Measurements from ENCODE around the gene RREB1.

RREB1 gene

DNA sequence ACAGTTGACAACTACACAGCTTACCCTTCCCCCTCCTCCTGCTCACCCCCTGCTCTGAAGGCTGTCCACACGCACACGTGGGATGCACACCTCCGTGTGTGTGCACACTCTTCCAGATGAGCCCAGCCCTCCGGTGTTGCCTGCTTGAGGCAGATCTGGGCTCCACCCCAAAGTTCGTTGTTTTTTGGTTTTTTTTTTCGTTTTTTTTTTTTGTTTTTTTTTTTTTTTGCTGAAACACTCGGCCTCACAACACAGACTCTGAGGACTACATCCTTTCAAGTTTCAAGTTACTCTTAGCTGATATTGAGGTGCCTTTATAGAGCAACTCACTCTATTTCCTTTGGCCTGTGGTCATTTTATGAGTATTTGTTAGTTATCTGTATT lies 88.2 kb downstream of the RREB1 start:
- no peak for DNase-seq

DNA sequence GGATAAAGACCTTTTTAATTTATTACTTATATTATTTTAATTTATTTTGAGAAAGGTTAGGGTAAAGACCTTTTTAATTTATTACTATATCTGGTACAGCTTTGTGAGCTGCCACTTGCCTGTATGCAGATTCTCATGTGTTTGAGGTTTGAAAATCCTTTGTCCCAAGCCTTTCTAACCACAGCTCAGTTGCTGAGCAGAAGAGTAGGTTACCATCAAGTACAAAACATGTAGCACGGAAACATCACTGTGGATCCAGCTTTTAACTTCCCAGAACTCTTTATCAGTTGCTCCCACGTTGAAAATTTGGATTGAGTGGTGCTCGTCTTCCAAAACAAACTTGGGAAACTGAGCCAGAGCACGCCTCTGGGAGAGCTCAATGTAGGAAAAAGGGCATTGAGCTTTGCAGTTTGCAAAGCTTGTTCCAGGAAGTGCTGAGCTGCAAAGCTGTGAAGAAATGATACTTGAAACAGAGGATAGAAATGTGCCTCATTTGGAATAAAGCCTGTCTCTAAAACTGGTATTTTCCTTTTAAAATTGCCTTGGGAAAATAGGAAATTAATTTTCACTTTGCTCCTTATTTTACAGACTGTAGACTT lies 89.0 kb downstream of the RREB1 start:
- DNase-seq = no peak

DNA sequence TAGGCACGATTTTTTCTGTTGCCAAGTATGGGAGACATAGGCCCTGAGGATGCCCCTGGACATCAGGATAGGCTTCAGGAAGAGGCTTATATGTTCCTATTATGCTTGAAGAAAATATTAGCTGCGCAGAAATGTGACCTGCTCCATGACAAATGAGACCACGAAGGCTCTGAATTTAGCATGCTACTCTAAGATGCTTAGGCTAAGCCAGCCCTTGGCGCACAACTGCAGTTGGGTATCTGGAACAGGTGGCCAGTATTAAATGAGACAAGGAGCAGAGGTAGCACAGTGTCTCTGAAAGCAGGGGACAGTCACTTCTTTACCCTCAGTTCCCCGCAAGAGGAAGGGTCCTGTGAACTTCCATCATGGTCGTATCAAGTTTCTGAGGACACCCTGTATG lies 90.0 kb downstream of the RREB1 start:
- no peak for DNase-seq

DNA sequence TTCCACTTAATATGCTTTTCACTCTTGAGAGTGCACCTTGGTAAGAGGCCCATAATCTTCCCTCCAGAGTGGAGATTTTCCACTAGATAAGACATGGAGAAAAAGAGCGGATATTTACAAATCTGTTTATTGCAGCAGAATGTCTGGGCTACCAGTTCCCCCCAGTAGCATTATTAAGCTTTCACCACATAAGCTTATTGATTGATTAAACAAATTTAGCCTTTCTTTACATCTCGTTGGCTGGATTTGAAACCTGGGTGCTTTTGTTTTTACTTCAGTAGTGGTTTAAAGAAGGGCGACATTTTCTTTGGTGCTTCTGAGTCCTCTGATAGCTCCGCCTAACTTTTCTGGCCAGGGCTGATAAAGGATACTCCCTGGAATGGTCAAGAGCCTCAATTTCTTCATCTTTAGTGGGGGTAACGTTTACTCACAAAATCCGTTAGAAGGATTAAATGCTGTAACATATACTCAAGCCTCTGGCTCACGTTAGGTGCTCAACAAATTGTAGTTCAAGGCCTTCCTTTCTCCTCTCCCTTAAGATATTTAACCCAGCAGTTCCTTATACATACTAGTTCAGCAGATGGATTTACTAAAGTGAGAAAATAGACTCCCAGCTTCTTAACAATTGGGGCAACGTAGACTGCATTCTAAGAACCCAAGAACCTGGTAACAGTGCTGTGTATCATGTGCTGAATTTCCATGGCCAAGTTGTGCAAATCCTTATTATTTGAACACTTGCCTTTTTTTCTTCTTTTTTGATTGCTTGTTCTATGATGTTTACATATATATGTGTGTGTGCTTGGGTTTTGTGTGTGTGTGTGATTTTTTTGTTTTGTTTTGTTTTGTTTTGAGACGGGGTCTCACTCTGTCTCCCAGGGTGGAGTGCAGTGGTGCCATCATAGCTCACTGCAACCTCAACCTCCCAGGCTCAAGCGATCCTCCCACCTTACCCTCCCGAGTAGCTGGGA lies 91.4 kb downstream of the RREB1 start:
- DNase-seq = no peak

DNA sequence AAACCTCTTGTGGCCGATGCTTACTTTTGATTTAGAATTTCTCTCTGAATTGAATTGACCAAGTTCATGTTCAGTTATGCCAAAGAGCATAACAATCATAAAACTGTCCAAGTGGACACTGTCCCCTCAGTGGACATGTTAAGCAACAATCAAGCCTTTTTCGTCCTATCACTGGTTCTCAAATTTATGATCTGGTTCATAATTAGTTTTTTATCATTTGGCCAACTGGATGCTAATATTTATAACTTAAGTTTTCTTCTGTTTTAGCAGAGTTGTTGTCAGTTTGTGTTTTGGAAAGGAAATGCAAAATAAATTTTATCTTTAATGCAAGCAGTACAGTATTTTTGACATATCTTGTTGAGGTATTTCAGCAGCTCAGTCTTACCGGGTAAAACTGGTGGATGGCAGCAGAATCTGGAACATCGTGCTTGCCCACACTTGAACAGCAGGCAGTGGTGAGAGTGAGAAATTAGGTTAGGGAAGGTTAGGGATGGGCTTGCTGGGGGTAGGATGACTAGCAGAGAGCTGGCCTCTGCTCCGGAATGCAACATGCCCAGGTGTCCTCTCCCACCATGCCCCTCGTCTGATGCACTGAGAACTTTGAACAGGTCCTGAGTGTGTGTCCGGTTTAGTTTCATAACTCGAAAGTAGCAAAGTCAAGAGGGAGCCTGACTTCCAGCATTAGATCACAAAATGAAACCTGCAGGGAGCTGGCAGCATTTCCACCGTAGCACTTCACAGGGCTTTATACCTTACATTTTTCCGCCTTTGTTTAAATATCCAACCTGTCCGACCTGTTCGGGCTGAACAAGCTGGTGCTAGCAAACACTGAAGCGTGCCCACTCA lies 93.1 kb downstream of the RREB1 start:
- DNase-seq = no peak

DNA sequence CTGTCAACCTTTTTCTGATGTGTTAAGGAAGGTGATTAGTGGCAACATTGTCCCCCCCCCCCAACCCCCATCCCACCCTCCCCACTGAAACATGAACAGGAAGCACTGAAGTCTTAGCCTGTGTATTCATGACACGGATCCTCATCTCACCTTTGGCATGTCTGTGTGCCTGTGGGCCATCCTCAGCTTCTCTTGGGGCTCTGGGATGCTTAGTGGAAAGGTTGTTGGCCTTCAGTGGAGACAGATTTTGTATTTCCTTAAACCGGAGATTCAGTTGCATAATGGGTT lies 93.6 kb downstream of the RREB1 start:
- no peak for DNase-seq

DNA sequence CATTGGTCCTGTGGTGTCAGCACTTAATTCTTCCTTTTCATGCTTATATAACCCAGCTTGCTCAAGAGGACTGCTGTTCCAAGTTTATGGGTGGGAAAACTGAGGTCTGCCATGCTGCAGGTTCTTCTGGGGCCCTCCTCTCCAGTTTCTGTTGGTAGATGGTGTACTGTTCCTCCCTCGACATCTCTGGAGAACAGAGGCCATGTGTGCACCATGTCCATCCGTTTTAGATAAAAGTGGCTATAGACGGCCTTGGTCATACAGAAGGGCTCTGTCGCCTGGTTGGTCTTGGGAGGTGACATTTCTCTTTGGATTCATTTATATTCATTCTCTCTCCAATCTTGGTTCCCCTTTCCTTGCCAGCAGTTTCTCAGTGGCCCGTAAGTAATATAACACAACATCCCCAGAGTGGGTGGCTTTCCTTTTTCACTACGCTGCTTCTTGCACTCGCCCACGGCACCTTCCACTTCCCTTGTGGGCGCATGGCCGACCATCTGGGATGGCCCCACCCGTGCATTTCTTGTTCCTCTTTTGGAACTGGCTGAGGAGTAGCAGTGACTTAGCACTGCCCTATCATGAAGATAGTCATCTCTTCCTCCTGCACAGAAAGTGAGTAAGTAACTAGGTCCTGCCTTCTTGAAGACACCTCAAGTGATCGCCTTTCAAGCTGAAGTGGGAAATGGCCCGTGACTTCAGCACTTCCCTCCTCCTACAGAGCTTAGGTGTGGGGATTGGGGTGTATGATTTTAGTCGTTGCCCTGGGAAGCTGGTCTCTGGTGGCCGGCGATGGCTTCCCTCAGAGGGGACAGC lies 94.2 kb downstream of the RREB1 start:
- peak; percentile 45 for DNase-seq

DNA sequence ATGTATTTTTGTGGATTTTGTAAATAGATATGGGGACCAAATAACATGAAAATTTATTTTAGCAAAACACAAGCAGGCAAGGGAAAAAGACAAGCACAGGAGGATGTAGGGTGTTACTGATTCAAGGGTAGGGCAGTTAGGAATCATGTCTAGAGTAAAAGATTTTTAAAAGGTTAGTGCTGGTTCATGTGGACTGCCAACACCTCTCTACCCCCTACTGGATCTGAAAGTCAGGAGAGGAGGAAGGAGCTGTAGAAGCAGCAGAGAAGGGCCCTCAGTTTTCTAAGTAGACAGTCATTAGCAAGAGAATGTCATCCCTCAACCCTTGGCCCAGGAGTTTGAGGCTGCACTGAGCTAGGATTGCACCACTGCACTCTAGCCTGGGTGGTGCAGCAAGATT lies 95.2 kb downstream of the RREB1 start:
- no peak for DNase-seq

DNA sequence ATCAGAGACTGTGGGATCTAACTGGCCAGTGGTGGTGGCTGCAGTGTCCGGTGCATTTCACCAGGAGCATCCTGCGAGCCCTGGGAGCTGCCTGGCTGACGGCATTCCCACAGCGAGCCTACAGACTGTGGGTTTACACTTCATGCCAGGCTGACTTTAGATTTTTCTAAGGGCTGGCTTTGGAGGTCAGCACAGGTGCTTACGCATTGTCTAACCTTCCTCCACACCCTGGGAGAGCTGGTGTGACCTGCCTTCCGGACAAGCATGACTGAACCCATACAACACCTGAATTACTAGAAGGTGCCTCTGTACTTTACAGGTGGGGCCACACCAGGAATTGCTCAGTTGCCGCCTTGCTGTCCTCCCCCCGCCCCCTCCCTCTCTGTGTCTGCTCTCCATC lies 96.2 kb downstream of the RREB1 start:
- no peak for DNase-seq

DNA sequence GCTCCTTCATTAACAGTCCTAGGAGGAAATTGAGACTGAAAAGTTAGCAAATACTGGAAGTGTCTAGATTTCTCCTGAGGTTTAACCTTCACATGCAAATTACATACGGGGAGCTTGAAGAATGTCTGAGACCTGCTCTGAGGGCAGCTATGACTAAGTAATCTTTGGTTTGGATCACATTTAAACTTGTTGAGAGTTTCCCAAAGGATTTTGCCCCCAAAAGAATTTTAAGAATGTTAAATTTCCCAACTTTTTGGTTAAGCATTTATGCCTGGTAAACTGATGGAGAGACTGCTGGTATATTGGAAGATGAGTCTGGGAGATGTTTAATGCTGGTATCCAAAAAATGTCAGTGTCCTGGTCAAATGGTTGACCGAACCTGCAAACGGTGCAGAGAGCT lies 97.0 kb downstream of the RREB1 start:
- DNase-seq = no peak

DNA sequence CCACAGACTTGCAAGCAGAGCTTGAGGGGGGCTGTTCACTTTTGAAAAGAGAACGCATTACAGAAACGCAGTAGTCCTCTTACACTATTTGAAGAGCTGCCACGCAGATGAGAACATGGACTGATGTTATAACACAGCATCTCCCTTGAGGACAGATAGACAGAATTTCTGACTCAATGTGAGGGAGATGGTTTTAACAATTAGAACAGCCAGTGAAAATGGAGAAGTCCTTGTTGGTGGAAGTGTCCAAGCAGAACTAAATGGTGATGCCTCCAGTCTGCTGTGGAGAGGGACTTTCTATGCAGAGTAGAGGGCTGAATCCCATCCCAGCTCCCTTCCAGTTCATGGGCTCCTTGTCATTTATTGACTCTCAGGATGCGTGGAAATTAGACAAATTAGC lies 100.0 kb downstream of the RREB1 start:
- no peak for DNase-seq

DNA sequence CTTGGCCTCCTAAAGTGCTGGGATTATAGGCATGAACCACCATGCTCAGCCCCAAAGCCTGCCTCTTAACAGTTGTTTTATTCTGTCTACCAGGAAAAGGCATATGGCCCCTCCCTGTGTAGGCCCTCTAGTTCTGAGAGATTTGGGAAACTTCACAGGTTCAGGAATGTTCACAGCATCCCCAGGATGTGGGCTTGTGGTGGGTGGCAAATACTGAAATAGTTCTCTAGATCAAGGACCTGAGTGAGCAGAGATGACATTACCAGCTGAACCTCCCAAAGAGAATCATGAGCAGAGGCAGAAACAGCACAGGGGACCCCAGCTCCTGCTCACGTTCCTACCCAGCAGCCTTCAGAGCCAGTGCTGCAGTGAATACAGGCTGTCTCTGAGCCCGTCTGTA lies 105.7 kb downstream of the RREB1 start:
- DNase-seq = no peak

DNA sequence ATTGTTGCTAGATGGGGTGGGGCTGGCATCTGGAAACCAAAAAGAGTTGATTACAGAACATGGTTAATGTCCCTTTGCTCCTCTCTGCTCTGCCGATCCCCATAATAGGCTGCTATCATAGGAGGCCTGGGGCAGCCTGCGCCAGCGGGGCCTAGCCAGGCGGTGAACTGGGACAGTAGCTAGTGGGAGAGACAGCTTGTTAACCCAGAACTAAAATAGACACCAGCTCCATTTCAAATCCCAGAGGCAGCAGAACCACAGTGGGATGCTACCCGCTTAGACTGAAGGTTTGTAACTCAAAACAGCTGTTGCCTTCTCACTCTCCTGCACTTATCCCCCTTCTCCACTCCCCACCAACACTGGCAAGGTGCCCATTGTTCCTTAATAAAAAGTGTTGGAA lies 106.7 kb downstream of the RREB1 start:
- DNase-seq = no peak

DNA sequence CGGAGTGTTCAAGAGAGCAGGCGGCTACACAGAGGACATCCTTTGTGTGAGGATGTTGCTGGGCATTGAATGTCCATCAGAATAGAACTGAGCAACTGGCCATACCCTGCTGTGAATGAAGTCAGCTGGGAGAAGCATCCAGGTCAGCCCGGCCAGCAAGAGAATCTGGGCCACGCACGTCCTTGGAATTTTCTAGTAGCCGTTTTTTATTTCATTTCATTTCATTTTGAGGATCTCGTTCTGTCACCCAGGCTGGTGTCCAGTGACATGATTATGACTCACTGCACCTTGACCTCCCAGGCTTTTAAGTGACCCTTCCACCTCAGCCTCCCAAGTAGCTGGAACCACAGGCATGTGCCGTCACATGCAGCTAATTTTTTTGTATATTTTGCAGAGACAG lies 107.4 kb downstream of the RREB1 start:
- DNase-seq = no peak

DNA sequence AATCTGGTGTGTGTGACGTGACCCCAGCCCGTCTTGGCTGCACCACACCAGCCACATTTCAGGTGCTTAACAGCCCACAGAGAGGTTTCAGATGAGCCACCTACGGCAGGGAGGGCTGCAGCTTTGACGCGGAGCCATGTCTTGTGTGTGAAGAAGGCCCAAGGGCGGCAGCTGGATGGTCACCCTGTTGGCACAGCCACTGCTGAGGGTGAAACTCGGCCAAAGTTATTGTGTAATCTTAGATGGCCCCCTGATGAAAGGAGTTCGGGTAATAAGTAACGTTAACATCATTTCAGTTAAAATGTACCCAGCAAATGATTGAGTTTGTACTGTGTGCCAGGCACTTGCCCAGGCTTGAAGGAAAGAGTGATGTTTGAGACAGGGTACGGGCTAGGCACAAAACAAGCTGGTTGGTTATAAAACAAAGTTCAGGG lies 108.1 kb downstream of the RREB1 start:
- no peak for DNase-seq

DNA sequence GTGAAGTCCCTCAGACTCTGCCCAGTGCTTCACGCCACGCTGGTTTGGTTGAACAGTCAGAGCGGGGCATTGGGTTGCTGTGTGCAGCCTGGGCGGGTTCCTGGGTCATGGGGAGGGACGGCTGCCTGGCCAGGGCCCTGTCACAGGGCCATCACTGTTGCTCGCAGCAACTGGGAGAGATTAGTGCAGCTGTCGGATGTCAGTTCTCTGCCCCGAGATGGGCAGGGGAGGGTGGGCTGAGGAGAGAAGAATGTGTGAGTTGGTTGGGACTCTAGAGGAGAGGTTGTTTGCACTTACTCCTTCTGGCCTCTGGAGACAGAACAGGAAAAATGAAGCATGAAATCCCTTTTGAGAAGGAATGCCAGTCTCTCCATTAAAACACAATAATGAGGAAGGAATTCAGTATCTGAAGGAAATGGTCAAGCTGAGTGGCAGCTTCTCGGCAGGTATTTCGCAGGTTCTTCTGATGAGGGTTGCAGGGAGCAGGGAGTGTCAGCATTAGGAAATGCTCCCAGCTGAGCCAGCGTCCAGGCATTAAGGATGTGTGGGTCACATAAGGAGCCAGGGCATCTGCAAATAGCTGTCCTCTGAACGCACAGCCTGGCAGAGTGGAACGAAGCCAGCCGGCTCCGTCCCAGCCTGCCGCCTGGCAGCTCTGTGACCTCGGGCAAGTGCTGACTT lies 109.3 kb downstream of the RREB1 start:
- no peak for DNase-seq

DNA sequence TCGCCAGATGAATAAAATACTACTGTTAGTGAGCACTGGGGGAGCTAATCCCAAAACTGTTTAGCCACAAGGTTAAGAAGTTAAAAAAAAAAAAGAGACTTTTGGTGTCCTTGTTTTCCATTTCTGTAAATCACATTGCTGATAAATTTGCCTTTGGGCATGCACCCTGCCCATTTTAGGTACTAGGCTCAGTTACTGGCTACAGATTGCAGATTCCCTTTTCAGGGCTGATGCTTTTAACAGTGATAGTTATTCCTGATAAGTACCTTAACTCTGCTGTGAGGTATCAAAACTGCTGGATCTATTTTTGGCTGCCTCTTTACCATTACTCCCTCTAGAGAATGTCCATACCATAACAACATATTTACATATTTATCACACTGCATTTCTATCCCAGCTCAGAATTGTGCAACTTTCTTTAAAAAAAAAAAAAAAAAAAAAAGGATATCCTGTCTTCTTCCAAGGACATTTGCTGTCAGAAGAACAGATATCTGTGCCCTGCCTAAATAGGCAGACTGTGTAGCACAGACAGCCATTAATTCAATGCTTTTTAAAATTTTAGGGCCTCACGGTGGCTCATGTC lies 110.7 kb downstream of the RREB1 start:
- no peak for DNase-seq

DNA sequence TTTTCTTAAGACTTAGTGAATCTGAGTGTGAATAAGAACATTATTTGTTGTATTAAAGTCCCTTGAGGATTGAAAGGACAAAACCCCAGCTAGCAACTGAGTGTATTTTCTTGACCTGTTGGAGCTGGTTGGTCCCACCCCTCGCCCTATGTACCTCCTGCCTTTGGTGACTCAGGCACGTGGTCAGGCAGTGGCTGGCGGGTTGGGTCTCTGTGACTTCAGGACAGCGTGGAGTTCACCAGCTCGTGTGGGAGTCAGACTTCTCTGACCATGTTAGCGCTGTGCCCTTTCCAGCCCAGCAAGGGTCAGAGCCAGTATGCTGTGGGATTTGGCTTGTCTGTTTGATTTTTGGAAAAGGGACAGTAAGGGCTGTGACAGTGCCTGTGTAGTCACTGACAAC lies 111.5 kb downstream of the RREB1 start:
- DNase-seq = no peak

DNA sequence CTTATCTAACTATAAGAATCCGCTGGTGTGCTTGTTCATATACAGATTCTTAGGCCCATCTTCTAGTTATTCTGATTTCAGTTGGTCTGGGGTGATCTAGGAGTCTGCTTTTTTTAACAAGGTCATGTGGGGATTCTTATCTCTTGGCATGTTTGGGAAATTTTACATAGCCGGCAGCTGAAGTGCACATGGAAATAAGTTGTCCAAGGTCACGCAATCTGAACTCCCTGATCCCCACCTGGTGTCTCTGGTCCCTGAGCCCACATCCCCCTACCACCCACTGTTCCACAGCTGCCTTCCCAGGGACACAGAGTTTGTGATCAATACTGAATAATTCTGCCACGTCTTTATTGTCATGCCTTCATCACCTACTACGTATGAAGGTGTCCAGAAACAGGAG lies 114.4 kb downstream of the RREB1 start:
- no peak for DNase-seq

DNA sequence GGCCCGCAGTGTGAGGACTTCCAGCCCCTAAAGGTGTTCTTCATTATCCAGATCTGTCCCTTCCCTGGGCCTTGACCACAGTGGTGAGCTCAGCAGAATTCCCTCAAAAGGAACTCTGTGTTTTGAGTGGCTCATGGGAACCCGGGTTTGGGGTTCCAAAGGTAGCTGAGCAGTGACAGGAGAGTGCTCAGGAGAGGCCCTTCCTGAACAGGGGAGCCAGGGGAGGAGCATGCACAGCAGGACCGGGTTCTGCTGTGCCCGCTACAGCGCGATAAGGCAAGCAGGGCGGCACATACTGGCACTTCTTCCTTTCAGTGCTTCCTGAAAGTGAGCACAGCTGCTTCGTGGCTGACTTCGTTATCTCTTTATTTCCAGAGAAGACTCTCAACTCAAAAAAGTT lies 117.0 kb downstream of the RREB1 start:
- DNase-seq = no peak

DNA sequence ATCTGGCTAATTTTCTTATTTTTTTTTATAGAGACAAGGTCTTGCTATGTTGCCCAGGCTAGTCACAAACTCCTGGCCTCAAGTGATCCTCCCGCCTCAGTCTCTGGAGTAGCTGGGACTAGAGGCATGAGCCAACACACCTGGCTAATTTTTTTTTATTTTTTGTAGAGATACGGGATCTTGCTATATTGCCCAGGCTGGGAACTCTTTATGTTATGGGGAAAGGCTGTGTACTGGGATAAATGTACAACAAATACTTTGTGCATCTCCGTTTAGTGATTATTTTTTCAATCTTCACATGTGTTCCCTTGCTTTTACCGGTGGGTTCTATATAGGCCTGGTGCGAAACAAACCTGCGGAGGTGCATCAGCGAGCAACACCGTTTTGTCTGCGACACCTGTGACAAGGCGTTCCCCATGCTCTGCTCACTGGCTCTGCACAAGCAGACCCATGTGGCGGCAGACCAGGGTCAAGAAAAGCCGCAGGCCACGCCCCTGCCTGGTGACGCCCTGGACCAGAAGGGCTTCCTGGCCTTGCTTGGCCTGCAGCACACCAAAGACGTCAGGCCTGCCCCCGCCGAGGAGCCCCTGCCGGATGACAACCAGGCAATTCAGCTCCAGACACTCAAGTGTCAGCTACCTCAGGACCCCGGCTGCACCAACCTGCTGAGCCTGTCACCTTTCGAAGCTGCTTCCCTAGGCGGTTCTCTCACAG lies 121.1 kb downstream of the RREB1 start:
- no peak for DNase-seq
